GM19025 (cell line): ENCODE measurements around the gene ARL17B.
A peak's percentile ranks its signal among the peaks of the same experiment; 100 is the strongest.
"Not testable (repeated sequence)": the region's sequence is repeated elsewhere in the genome, so short reads cannot be mapped to it uniquely, and the experiment has no call there.

ENCODE experiments used
- ATAC-seq: cut with Tn5 transposase; IDR thresholded peaks from one replicate; pipeline ENCODE4 v1.9.1; 2021; ENCODE audit warnings: mild to moderate bottlenecking, low read depth, moderate library complexity; ENCODE audit not compliant: unreplicated experiment

Gene ARL17B

DNA sequence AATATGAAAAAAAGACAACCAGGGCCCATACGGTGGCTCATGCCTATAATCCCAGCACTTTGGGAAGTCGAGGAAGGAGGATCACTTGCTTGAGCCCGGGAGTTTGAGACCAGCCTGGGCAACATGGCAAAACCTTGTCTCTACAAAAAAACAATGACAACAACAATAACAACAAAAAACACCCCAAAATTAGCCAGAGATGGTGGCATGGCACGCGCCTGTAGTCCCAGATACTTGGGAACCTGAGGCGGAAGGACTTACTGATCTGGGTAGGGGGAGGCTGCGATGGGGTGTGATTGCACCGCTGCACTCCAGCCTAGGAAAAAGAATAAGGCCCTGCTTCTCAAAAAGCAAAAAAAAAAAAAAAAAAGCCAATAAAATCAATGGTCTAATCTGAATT, 69.9 kb downstream of the ARL17B start:
- ATAC-seq = not testable (repeated sequence)

DNA sequence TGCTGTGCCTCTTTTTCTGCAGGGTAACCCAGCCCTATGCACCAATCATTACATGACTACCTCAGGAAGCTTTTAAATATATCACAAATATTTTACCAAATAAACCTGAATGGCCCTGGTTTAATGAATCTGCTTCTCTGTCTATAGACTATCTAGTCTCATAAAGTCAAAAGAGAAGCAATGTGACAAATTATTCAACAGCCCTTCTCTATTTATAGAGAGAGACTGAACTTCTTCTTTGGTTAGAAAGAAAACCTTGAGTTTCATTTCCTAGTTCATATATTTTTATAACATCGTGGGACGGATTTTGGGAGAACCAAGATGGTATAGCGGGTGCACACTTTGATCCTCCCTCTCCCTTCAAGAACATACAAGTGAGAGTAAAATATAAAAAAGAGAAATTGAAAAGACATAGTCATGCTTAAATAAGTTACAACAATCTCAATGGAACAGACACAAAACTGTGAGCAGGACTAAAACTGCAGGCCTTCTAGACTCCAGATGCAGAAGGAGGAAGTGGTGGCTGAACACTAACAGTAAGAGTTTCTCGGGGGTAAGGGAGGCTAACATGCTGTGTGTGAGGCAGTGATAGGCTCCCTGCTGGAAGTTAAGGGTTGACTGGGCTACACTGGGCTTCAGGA, 70.5 kb downstream of the ARL17B start:
- peak; percentile 91 for ATAC-seq

GRCh38 chr17:46287587-46287986, 74.0 kb downstream of the ARL17B start:
- ATAC-seq = not testable (repeated sequence)

DNA sequence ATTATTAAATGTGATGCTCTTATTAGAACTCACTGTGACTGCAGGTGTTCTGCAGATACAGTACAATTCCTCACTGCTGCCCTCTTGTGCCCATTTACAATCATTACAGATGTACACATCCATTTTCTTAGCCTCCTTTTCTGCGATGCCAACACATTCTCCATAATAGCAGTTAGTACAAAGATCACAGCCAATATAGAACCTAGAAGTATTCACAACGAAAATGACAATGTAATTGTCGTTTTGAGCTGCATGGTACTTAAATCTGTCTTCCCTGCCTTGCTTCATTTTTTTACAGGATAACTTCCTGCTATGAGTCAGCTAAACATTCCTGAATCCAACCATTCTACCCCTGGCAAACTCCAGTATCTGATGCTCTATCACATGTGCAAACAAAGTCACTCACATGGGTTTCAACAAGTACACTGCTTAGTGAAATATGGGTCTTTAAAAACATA, 74.8 kb downstream of the ARL17B start:
- ATAC-seq = not testable (repeated sequence)

- not testable (repeated sequence) for ATAC-seq
These were observed 76.1 kb downstream of the ARL17B start for GRCh38 chr17:46285500-46285899.

DNA sequence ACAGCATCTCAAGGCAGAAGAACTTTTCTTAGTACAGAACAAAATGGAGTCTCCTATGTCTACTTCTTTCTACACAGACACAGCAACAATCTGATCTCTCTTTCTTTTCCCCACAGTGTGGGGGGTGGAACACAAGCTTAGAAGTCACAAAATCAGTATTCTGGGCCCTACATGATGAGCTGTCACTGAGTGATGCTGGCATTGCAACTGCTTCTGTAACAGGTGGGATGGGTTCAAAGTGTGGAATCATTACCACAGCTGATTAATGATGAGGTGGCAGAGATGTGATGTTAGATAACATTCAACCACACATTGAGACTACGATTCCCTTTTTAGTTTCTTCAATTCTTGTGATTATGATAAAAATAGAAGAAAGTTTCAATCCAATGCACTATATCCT, 77.1 kb downstream of the ARL17B start:
- ATAC-seq = not testable (repeated sequence)

DNA sequence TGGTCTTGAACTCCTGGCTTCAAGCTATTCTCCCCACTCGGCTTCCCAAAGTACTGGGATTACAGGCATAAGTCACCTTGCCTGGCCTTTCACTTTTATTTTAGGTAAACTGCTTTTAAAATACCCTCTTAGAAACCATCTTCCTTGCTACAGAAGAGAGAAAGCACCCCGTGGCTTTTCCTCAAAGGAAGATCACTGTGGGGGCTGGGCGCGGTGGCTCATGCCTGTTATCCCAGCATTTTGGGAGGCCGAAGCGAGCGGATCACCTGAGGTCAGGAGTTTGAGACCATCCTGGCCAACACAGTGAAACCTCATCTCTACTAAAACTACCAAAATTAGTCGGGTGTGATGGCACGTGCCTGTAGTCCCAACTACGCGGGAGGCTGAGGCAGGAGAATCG, 78.9 kb downstream of the ARL17B start:
- not testable (repeated sequence) for ATAC-seq

DNA sequence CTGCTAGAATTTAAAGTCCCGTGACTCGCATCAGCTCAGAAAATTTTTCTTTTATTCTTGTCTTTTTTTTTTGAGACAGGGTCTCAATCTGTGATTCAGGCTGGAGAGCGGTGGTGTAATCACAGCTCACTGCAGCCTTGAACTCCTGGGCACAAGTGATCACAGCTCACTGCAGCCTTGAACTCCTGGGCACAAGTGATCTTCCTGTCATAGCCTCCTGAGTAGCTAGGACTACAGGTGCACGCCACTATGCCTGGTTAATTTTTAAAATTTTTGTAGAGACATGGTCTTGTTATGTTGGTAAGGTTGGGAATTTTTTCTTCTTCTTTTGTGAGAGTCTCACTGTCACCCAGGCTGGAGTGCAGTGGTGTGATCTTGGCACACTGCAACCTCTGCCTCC, 80.2 kb downstream of the ARL17B start:
- not testable (repeated sequence) for ATAC-seq

DNA sequence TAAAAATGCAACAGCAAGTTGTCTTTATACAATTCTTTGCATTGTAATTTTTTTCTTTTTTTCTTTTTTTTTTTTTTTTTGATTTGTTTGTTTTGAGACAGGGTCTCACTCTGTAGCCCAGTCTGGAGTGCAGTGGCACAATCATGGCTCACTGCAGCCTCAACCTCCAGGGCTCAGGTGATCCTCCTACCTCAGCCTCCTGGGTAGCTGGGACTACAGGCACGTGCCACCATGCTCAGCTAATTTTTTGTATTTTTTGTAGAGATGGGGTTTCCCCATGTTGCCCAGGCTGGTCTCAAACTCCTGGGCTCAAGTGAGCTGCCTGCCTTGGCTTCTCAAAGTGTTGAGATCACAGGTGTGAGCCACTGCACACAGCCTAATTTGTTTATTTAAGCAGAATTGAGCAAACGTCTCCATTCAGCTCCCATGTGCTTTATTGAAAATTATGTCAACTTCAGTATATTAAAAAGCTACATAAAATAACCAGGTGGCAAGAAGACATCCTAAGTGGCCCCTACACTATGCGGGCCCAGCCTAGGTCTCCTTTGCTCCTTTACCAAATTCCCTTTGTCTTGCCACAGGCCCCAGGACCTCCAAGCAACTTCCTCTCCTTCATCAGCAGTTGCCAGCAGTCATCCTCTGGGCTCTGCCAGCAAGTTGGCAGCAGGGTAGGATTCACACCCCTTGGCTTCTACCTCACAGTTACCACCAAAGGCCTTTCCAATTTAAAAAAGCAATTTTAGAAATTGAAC, 84.7 kb downstream of the ARL17B start:
- not testable (repeated sequence) for ATAC-seq

GRCh38 chr17:46274238-46274637, 87.3 kb downstream of the ARL17B start:
- ATAC-seq = no peak

DNA sequence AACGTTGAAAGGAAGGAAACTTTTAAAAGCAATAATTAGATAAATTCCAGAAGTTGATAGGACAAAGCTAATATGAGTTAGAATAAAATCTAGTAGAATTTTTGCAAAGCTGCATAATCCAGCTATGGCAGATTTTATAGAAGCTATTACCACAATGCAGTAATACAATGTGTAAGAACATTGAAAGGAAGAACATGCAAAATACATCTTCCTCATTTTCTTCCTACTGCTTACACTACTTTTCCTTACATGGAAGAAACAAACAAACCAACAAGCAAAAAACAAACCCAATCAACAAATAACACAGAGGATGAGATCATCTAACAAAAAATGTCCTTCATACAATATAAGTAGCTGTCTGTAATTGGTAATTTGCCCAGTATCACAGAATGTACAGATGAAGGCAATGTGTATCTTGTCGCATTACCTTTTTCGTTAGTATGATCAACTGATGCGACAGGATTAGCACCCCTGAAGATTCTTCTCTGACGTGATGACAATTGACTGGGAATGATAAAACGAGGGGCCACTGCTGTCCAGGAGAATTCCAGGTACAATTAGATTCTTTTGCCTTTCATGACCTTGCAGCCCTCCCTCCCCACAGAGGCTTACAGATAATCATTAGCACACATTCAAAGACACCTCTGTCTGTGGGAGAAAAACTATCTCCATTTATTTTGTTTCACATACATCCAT, 87.9 kb downstream of the ARL17B start:
- no peak for ATAC-seq

GRCh38 chr17:46270032-46270431, 91.5 kb downstream of the ARL17B start:
- ATAC-seq = no peak

DNA sequence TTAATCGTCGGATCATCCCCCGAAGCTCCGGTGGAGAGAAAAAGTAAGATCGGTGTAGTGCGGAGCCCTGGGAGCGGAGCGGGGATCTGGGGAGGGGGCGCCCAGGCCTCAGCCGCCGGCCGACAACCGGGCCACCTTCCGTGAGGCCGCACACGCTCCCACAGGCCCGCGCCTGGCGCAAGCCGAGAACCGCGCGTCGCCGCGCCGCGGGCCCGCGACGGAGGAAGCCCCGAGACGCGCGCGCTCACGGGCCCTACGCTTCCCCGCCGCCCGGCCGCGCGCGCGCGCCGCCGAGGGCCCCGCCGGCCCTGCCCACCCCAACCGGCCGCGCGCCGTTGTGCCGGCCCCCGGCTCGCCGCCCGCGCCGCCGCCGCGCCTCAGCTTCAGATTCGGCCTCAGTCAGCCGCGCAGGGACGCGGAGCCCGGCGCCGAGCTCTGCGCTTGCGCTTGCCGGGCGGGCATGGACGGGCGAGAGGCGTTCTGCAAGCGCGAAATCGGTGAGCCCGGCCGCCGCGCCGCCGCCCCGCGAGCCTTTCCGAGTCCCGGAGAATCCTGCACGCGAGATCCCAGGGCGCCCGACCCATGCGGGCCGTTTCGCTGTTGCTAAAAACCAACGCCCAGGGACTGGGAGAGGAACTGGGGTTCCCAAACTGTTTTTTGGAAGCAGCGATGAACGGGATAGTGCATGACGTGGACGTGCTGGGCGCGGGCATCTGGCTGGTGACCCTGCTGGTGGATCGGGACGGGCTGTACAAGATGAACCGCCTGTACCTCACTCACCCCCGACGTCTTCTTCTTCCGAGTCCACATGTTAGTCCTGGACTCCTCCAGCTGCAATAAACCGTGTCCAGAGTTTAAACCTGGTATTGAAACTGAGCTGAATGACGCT, 94.7 kb downstream of the ARL17B start:
- peak; percentile 88 for ATAC-seq

GRCh38 chr17:46266063-46266655, 95.4 kb downstream of the ARL17B start:
- ATAC-seq = not testable (repeated sequence)

GRCh38 chr17:46264456-46265198, 96.9 kb downstream of the ARL17B start:
- ATAC-seq = no peak

GRCh38 chr17:46262271-46262670, 99.3 kb downstream of the ARL17B start:
- no peak for ATAC-seq

GRCh38 chr17:46259845-46260661, 101.5 kb downstream of the ARL17B start:
- ATAC-seq = not testable (repeated sequence)

GRCh38 chr17:46256369-46256768, 105.2 kb downstream of the ARL17B start:
- not testable (repeated sequence) for ATAC-seq
